Mucosa of descending colon (tissue), 3 donors: ENCODE results near the gene DHX35. TPM values are rescaled to one million over a fixed set of nuclear protein-coding genes. Genes with fewer than 3 reads are reported as not detected.

Experiments used
- ATAC-seq: fragments of 200-7000 bp; cut with Tn5 transposase; one replicate; pipeline ENCODE4 v1.9.1; 2020; ENCODE audit warnings: mild to moderate bottlenecking, moderate library complexity
- DNase-seq, 3 donors: peaks; one replicate each; pipeline ENCODE4 v3.0.0-alpha.2; 2020
- H3K36me3 ChIP-seq: fragments of 200-600 bp; one replicate; pipeline ENCODE4 v1.8.0; 2021; ENCODE audit warnings: low read depth, mild to moderate bottlenecking
- H3K4me1 ChIP-seq: fragments of 200-600 bp; one replicate; pipeline ENCODE4 v1.8.0; 2021; ENCODE audit warnings: low read depth, mild to moderate bottlenecking
- H3K4me3 ChIP-seq: fragments of 200-600 bp; one replicate; pipeline ENCODE4 v1.8.0; 2021; ENCODE audit warnings: mild to moderate bottlenecking
- H3K9me3 ChIP-seq: fragments of 200-600 bp; one replicate; pipeline ENCODE4 v1.8.0; 2021; ENCODE audit warnings: mild to moderate bottlenecking
- intact Hi-C, 2 donors: fragments of 100-400 bp; cut with DNase I in 1 of 2; cut with micrococcal nuclease in 1 of 2; formaldehyde crosslinking; loops; one replicate each; pipeline versions ENCODE4 v1.11.0 to v1.11.1; 2022; cut with DNase I, micrococcal nuclease
- total RNA-seq, 3 donors: library from RNA; stranded (reverse); fragmentation: NEBNext Ultra II Directional in 2 of 3; extraction: Animal tissue kit (Norgen Biotek cat#: 25700) in 2 of 3; gene quantifications; one replicate each; pipeline versions ENCODE4 v1.2.1 to v1.2.4, GENCODE V29; 2021 to 2023
- TF ChIP-seq, protein P1 (sequence below): fragments of 200-600 bp; IDR thresholded peaks from one replicate; pipeline ENCODE4 v1.8.0; 2022; ENCODE audit warnings: antibody characterized with exemption, mild to moderate bottlenecking
- donor health status: DM: no; HTN: no; CAD: no; lungs with moderate emphysema.
- donor health status: DM: no; HTN: no; CAD: no.
- donor health status: DM: no; HTN: yes; CAD: no.

Gene DHX35
- total RNA-seq, 3 donors from 2014 or later: 14.8 to 16.4 (median 16.3) TPM

DNA sequence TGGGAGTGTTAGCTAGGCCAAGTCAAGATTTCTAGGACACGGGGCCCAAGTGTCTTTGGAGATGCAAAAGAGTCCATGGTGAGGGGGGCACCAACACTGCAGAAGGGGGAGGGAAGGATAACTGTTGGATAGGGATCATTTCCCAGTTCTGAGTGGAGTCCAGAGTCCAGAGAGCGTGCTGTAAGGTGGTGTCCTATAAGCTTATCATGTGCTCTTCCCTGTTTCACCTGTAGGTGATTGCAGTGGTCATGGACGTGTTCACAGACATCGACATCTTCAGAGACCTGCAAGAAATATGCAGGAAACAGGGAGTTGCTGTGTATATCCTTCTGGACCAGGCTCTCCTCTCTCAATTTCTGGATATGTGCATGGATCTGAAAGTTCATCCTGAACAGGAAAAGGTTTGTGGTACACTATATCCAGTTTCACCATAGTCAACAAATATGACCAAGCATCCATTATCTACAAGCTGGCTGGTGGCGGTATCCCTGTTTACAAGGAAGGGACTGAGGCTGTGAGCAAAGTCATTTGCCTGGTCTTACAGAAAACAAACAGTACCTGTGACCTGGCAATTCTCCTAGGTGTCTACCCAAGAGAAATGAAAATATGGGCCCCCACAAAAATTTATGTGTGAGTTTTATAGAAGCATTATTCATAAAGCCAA lies 20.3 kb upstream of the DHX35 start:
- Histone ChIP-seq H3K4me3 (no peak overlapping the region), H3K4me1 (no peaks in the 10 kb centered on the region), H3K9me3 (no peaks in the 10 kb centered on the region), H3K36me3 (no peaks in the 10 kb centered on the region)
- intact Hi-C loops: no loop called here
- ATAC-seq (peak; percentile 67), DNase-seq (no peak)
- TF ChIP-seq, protein P1, sequence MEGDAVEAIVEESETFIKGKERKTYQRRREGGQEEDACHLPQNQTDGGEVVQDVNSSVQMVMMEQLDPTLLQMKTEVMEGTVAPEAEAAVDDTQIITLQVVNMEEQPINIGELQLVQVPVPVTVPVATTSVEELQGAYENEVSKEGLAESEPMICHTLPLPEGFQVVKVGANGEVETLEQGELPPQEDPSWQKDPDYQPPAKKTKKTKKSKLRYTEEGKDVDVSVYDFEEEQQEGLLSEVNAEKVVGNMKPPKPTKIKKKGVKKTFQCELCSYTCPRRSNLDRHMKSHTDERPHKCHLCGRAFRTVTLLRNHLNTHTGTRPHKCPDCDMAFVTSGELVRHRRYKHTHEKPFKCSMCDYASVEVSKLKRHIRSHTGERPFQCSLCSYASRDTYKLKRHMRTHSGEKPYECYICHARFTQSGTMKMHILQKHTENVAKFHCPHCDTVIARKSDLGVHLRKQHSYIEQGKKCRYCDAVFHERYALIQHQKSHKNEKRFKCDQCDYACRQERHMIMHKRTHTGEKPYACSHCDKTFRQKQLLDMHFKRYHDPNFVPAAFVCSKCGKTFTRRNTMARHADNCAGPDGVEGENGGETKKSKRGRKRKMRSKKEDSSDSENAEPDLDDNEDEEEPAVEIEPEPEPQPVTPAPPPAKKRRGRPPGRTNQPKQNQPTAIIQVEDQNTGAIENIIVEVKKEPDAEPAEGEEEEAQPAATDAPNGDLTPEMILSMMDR: no peak

DNA sequence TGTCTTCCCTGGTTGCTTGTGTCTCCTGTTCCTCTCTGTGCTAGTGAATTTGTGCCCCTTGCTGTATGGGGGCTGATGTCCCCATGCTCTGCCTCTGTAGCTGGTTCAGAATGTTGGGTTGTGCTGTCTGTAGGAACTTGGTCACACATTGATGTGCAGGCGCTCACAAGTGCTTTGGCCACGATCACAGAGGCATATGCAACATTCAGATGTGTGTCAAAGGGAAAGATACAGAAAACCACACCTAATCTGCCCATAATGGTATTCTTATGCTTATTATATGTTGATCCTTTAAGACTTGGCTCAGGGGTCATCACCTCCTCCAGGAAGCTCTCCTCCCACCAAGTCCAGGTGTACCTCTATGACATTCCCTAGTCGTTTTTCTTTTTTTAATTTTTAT lies 17.1 kb upstream of the DHX35 start:
- no peak for ATAC-seq
- intact Hi-C loops: no loop called here

DNA sequence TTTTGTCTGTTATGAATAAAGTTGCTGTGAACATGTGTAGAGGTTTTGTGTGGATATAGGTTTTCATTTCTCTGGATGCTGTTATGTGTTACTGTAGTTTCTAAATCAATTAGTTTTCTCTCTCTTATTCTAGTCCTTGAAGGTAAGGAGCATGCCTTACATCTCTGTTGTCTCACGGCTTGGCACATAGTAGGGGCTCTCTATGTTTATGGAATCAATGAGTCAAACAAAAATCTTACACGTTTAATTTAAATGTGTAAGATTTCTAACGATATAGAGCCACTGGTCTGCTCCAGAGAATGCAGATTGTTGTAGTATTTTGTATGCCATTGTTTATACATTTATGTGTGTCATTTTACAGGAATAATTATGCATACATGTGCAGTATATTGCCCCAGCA lies 15.3 kb upstream of the DHX35 start:
- Histone ChIP-seq H3K4me3 (no peak overlapping the region), H3K9me3 (no peaks in the 10 kb centered on the region), H3K36me3 (no peaks in the 10 kb centered on the region), H3K4me1 (no peaks in the 10 kb centered on the region)
- TF ChIP-seq, protein P1: no peak
- intact Hi-C loops: no loop called here
- ATAC-seq (no peak), DNase-seq (no peak)

More for the DNA sequence above, 17.1 kb upstream of the DHX35 start:
- no peaks in the 10 kb centered on the region for H3K4me1 ChIP-seq
- no peaks in the 10 kb centered on the region for H3K9me3 ChIP-seq
- TF ChIP-seq, protein P1: no peak
- no peak overlapping the region for H3K4me3 ChIP-seq
- no peaks in the 10 kb centered on the region for H3K36me3 ChIP-seq
- DNase-seq: no peak

DNA sequence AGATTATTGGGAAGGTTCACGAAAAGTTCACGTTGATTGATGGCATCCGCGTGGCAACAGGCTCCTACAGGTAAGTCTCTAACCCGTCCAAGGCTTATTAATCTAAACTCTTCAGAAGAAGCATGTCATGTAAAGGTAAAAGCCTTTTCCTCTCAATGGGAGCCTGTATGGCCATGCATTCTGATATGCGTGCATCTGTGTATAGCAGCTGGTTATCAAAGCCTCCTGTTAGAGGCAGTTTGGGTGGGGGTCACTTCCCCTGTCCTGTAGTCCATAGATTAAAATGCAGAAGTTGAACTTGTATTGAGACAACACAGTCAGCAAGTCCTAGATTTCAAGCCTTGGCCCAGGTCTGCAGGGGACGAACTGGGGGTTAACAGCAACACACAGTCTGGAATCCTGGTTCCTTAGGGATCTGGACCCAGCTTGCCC lies 14.2 kb upstream of the DHX35 start:
- intact Hi-C loops: no loop called here

DNA sequence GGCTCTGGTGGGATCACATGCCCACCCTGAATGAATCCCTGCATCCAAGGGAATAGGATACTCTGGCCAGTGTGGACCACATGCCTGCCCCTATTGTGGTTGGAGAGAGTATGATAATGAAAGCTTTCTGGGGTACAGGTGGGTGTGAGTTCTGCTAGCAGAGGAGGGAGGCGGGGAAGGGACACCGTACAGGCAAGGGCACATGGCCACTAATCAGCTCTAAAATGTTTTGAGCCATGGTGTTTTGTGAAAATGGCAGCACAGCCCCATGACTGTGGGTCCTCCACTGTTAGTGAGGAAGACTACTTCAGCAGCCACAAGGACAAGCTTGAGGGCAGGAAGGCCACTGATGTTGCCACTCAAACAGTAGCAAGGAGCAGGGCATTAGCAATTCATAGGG lies 11.9 kb upstream of the DHX35 start:
- intact Hi-C loops: no loop called here
- TF ChIP-seq, protein P1: no peak
- no peaks in the 10 kb centered on the region for H3K9me3 ChIP-seq
- H3K4me1 ChIP-seq: no peaks in the 10 kb centered on the region
- H3K36me3 ChIP-seq: no peaks in the 10 kb centered on the region
- no peak for DNase-seq
- no peak for ATAC-seq
- H3K4me3 ChIP-seq: no peak overlapping the region

More for the DNA sequence above, 14.2 kb upstream of the DHX35 start:
- Histone ChIP-seq H3K4me1 (no peaks in the 10 kb centered on the region), H3K9me3 (no peaks in the 10 kb centered on the region), H3K36me3 (no peaks in the 10 kb centered on the region), H3K4me3 (no peak overlapping the region)
- TF ChIP-seq, protein P1: no peak
- no peak for DNase-seq
- no peak for ATAC-seq
